NCI-H2196 (cell line): ENCODE measurements around the gene TRIM77.
"Not testable (repeated sequence)": the region's sequence is repeated elsewhere in the genome, so short reads cannot be mapped to it uniquely, and the experiment has no call there.

ENCODE experiments used
- DNase-seq: peaks from one replicate; lab custom pipeline; 2025; ENCODE audit not compliant: unreplicated experiment; lab: John Stamatoyannopoulos, UW

TRIM77 gene, protein sequence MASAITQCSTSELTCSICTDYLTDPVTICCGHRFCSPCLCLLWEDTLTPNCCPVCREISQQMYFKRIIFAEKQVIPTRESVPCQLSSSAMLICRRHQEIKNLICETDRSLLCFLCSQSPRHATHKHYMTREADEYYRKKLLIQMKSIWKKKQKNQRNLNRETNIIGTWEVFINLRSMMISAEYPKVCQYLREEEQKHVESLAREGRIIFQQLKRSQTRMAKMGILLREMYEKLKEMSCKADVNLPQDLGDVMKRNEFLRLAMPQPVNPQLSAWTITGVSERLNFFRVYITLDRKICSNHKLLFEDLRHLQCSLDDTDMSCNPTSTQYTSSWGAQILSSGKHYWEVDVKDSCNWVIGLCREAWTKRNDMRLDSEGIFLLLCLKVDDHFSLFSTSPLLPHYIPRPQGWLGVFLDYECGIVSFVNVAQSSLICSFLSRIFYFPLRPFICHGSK

DNA sequence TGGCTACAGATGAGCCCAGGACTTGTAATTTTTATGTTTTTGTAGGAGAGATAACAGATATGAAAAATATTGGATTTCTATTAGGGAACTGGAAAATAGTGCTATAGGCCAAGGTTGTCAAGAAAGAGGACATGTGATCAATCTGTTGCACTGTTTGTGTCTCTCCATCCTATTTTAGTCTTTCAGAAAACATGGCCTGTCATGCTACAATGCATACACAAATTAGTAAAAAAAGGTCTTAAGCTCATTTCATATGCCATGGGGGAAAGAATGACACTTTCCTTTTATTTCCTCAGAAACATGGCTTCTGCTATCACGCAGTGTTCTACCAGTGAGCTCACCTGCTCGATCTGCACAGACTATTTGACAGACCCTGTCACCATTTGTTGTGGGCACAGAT lies at the start of gene TRIM77:
TRIM77 (plus strand) TSS at position 301 of the 400 bp plus-strand sequence; CDS start at position 301, 0 bp downstream.
- DNase-seq, result not testable (repeated sequence)

DNA sequence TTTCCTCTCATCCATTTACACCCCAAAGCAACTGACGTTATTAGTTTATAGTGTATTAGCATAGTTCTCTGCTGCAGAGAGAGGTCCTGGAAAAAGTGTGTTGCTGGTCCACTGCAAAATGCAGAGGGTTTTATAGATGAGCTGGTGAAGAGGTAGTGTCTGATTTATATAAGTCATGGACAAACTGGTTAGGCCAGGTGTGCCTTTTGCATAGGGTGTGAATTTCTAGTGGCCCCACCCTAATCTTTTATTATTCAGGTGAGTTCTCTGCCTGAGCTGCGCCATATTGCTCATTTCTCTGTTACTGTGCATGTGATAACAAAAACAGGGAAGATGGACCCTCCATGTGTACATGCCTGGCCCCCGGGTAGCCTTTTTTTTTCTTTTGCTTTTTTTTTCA lies 43.1 kb upstream of the TRIM77 start:
- DNase-seq, result no peak

DNA sequence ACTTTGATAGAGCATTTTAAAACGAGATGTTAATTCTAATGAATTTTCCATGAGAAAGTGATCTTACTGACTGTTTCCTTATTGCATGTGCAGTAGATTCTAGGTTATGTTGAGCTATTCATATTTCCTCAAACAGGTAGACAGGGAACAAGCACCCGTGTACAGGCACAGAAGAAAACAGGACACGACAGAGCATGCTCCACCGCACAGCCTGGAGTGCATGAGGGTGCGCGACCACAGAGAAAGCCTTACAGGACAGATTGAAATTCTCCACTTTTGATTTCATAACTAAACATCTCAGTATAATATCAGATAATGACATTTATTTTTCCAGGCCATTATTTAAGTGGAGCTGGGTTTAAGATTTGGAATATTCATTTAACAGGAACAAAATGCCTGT lies 41.9 kb upstream of the TRIM77 start:
- DNase-seq, result not testable (repeated sequence)

DNA sequence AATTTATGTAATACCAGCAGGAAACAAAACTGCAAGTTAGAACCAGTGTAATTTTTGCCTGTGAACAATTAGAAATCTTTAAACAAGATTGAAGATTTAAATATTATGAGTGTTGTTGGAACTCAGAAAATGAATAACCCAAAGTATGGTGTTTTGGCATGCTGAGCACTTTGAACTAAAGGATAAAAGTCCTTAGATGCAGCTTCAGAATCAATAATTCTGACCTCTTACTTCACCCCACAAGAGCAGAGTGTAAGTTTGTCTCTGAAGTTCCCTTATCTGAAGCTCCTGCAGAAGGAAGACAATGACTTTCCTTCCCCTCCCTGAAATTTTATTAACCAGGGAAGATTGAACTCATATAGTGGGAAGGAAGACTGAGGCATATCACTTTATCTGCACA lies 40.5 kb upstream of the TRIM77 start:
- DNase-seq, result not testable (repeated sequence)

DNA sequence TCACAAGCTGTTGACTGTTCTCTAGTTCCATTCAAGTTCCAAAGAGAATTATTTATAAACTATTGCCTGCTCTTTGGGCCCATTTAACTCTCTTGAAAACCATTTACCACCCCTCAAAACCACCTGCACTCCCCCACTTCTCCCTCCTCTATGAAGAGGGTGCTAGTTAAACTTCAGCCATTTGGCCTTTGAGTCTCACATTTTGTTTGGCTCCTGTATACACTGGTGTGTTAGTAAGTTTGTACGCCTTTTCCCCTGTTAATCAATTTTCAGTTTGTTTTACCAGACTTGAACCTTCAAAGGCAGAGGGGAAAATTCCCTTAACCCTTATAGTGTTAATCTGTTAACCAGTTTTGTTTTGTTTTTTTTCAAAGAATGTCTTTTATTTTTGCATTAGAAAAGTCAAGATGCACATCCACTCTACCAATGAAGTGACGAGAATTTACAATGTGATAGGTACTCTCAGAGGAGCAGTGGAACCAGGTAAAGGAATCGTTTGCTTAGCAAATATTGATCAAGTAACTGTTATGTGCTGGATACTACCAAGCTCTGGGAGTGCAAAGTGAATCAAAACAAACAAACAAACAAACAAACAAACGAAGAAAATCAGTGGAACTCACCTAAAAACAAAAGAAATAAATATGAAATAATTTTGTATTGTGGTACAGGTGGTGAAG lies 40.0 kb upstream of the TRIM77 start:
- DNase-seq, result not testable (repeated sequence)

DNA sequence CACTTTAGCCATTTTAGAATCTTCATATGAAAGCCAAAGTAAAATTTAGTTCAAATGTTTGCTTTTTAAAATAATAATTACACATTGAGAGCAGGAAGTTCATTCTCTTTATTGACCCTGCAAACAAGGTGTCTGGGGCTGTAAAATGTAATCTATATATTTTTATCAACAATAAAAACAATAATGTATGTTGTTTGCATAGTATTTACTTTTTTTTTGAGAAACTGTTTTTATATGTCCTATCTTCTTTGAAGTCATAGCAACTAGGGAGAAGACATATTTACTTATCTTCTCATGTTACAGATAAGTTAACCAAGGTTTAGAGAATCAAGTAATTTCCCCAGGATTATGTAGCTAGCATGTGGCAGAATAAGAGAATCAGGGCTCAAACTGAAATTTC lies 37.6 kb upstream of the TRIM77 start:
- not testable (repeated sequence) for DNase-seq

DNA sequence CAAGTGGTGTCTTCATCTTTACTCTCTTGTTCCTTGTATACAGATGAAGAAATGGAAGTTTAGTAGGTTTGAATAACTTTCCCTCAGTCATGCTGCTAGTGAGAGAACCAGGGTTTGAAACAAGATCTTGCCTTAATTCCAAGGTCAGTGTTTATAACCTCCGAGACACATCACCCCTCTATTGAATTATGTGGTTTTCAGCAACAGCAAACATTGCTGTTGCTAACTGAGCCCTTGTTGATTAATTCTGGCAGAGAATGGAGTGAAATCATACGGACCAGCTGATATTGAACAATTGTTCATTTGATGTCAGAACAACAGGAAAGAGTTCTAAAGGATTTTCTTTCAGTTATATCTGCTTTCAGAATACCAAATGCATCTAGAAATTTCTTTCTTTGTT lies 36.7 kb upstream of the TRIM77 start:
- DNase-seq, result not testable (repeated sequence)

DNA sequence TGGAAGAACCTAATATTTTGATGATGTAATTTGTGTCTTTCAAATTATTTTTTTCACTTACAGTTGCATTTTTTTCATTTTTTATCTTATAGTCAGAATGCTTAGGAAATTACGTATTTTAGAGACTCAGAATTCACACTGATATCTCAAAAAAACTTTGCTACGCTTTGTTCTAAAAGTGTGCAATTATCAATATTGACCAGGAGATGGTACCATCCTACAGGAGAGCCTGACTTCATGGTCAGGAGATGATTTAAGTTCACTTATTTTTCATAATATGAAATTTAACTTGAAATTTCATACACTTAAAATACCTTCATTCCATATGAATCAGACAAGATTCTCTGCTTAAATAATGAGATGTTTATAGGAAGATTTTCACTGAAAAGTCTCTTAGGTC lies 34.7 kb upstream of the TRIM77 start:
- not testable (repeated sequence) for DNase-seq

DNA sequence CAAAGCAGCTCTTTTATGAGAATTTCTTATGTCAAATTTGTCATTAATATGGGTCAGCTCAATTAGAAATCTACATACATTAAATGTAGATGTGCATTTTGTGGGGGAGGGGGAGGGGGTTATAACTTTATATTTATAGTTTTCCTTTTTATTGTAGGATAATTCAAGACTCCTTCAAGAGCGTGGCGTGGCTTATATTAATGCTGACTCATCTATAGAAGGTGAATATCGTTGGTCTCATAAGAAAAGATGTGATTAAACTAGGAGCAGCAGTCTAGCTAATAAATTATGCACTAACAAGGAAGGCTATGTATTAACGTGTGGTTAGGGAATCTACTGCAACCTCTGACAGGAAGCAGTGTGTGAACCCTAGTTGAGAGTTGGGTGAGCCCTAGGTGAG lies 34.2 kb upstream of the TRIM77 start:
- DNase-seq, result not testable (repeated sequence)

DNA sequence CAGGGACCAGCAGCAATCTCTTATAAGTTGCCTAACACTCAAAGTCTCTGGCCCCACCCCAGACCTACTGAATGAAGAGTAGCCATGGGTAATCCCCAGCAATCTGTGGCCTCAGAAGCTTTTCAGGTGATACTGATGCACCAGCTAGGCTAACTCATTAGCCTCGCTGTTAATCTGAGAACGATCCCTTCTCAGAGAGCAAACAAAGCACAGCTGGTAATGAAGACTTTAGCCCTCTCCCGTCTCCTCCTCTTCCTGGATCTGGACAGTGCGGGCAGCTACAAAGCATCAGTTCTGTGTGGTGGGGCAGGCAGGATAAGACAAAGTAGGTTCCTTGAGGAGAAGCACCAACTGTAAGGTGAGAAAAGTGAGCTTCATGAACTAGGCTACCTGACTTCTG lies 3.0 kb upstream of the TRIM77 start:
- not testable (repeated sequence) for DNase-seq

DNA sequence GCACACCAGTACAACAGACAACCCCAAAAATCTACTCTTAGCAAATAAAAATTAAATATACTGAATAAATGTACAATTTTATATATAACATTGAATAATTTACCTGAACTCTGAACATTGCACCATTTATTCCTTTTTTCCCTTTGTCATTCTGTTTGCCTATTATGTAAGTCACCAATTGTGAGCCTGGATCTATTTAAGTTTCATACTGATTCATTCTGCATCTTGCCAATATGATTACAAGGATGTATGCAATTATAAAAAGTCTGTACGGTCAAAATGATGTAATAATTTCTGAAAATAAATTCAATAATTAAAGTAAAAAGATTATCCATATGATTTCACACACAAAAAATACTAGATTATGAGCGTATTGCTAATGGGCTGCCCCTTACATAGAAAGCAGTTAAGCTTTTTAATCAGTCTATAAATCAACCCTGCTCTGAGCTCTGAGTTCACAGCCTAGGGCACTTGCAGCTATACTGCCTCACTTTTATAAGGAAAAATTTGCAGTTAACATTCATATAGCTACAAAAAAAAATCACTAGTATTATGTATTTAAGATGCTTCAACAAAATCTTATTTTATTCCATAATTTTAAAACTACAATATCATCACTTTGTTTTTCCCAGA lies 14.9 kb downstream of the TRIM77 start:
- not testable (repeated sequence) for DNase-seq

DNA sequence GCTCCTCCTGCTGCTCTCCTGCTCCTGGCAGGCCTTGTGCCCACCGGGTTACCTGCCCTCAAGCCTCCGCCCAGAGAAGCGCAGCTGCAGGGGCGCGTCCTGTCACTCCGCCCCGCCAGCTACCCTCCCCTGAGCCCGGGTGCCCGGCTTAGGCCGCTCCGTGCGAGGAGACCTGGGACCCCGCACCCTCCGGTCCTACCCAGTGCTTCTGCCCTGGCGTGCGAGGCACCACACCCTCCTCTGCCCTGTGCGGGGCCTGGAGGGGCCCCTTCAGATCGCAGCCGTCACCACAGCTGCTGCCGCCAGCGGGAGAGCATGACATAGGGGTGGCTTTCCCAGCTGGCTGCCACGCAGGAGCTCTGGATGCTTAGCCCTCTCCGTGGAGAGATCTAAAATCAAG lies 20.1 kb downstream of the TRIM77 start:
- DNase-seq, result not testable (repeated sequence)

DNA sequence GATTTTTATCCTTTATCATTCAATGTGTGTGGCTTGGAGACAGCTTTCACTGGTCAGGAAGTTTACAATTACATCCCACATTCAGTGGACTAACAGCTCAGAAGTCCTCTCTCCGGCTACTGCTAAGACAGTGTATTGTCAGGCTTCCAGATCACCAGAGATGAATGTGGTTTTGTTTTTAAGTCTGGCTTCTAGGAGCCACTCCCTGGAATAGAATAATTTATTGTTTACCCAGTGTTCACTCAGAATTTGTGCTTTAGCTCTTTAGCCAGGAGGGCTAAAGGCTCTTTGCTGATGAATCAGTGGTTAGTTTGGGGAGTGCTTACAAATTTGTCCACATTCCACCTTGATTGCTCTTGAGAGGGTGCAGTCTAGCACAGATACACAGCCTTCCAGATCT lies 26.5 kb downstream of the TRIM77 start:
- DNase-seq, result no peak

DNA sequence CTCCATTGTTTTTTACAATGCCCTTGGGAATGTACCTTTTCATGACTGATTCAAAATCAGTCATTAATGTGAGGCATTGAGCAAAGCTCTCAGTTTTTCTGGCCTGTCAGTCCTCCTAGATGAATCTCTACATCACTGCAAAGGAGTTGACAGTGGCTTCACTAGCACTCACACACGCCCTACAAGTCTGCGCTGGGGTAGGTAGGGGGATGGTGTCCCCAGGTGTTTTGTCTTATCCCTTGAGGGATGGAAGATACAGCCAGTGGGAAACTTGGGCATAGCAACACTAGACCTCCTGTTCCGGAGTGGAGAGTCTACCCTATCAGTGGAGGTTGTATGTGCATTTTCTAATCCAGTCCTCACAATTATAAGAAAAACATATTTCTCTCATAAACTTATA lies 27.0 kb downstream of the TRIM77 start:
- DNase-seq, result no peak

DNA sequence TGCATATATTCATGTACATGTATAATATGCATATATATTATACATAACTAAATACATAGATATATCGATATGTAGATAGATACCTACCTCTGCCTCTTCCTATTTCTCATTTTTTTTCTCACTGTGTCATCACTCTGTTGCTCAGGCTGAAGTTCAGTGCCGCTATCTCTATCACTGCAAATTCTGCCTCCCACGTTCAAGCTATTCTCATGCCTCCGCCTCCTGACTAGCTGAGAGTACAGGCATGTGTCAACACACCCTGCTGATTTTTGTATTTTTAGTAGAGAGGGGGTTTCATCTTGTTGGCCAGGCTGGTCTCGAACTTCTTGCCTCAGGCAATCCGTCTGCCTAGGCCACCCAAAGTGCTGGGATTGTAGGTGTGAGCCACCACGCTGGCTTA lies 31.3 kb downstream of the TRIM77 start:
- DNase-seq, result not testable (repeated sequence)

DNA sequence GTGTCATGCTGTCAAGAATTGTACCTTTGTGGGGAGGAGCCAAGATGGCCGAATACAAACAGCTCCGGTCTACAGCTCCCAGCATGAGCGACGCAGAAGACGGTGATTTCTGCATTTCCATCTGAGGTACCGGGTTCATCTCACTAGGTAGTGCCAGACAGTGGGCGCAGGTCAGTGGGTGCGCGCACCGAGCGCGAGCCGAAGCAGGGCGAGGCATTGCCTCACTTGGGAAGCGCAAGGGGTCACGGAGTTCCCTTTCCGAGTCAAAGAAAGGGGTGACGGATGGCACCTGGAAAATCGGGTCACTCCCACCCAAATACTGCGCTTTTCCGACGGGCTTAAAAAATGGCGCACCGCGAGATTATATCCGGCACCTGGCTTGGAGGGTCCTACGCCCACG lies 34.1 kb downstream of the TRIM77 start:
- DNase-seq, result not testable (repeated sequence)

DNA sequence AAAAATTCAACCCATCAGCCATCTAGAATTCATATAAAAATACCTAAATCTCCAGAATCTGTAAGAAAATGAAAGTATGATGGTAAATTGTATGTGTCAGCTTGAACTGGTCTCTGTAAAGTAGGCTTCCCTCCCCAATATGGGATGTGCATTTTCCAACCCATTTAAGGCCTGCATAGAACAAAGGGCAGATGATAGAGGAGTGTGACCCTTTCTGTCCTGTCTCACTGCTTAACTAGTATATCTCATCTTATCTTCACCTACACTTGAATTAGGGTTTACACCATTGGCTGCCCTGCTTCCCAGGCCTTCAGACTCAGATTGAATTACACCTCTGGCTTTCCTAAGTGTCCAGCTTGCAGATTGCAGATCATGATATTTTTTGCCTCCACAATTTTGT lies 40.7 kb downstream of the TRIM77 start:
- not testable (repeated sequence) for DNase-seq
